ENCODE results near the gene IL1RAPL1. TPM values are rescaled to one million over a fixed set of nuclear protein-coding genes. Genes with fewer than 3 reads are reported as not detected.

The IL1RAPL1 gene
- total and polyA plus RNA-seq, 2 experiments from 2014 or later = 0.18 to 0.49 TPM

GRCh38 chrX:29506729-29507128 lies 919.5 kb downstream of the IL1RAPL1 start:
- H3K27me3 Mint-ChIP-seq (ENCODE audit: insufficient read depth, low read depth, poor library complexity) = peaks cover 1% of the 10 kb centered on the region
- H4K20me1 ChIP-seq (replicated peaks; ENCODE audit: insufficient read depth) = no peaks in the 10 kb centered on the region
- H3K4me3 Mint-ChIP-seq = no peak overlapping the region
- ATAC-seq (no peak), DNase-seq (ENCODE audit: low spot score) (no peak)
- H3F3A ChIP-seq (replicated peaks; ENCODE audit: low read depth) = no peaks in the 10 kb centered on the region
- H3K27me3 ChIP-seq (ENCODE audit: insufficient read depth) = no peaks in the 10 kb centered on the region
- no peak overlapping the region for H2AFZ ChIP-seq
- no peaks in the 10 kb centered on the region for H3K4me1 Mint-ChIP-seq
- no peaks in the 10 kb centered on the region for H3K9me2 ChIP-seq (ENCODE audit: insufficient read depth)
- H3K79me2 ChIP-seq (replicated peaks; ENCODE audit: insufficient read depth) = no peaks in the 10 kb centered on the region
- H3K27ac Mint-ChIP-seq = no peak overlapping the region
- H3K36me3 ChIP-seq (ENCODE audit: insufficient read depth) = no peaks in the 10 kb centered on the region
- no peak overlapping the region for H3K4me2 ChIP-seq
- TF ChIP-seq REST (IDR thresholded peaks at IDR 0.05; ENCODE audit: unreplicated experiment) (no peak), POLR2AphosphoS5 (IDR thresholded peaks at IDR 0.05; ENCODE audit: low read depth) (no peak), NANOG (IDR thresholded peaks at IDR 0.05; ENCODE audit: borderline replicate concordance) (no peak), ZNF114 (CRISPR knock-in tag; IDR thresholded peaks at IDR 0.05) (no peak), JUNB (IDR thresholded peaks at IDR 0.05; ENCODE audit: unreplicated experiment) (no peak), STAT1 (IDR thresholded peaks at IDR 0.05; ENCODE audit: unreplicated experiment) (no peak), EZH2 (IDR thresholded peaks at IDR 0.05; ENCODE audit: low read depth, unreplicated experiment) (no peak), CREB1 (CRISPR knock-in tag; IDR thresholded peaks at IDR 0.05; ENCODE audit: low read depth) (no peak), ZNF331 (CRISPR knock-in tag; IDR thresholded peaks at IDR 0.05; ENCODE audit: low read depth) (no peak), EZH2phosphoT487 (IDR thresholded peaks at IDR 0.05; ENCODE audit: unreplicated experiment) (no peak)
- TF ChIP-seq, protein P1, sequence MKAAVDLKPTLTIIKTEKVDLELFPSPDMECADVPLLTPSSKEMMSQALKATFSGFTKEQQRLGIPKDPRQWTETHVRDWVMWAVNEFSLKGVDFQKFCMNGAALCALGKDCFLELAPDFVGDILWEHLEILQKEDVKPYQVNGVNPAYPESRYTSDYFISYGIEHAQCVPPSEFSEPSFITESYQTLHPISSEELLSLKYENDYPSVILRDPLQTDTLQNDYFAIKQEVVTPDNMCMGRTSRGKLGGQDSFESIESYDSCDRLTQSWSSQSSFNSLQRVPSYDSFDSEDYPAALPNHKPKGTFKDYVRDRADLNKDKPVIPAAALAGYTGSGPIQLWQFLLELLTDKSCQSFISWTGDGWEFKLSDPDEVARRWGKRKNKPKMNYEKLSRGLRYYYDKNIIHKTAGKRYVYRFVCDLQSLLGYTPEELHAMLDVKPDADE (IDR thresholded peaks at IDR 0.05) = no peak
- TF ChIP-seq, protein P2, sequence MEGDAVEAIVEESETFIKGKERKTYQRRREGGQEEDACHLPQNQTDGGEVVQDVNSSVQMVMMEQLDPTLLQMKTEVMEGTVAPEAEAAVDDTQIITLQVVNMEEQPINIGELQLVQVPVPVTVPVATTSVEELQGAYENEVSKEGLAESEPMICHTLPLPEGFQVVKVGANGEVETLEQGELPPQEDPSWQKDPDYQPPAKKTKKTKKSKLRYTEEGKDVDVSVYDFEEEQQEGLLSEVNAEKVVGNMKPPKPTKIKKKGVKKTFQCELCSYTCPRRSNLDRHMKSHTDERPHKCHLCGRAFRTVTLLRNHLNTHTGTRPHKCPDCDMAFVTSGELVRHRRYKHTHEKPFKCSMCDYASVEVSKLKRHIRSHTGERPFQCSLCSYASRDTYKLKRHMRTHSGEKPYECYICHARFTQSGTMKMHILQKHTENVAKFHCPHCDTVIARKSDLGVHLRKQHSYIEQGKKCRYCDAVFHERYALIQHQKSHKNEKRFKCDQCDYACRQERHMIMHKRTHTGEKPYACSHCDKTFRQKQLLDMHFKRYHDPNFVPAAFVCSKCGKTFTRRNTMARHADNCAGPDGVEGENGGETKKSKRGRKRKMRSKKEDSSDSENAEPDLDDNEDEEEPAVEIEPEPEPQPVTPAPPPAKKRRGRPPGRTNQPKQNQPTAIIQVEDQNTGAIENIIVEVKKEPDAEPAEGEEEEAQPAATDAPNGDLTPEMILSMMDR (conservative IDR thresholded peaks at IDR 0.05; ENCODE audit: low read depth in 2 of 2) = no peak
- TF ChIP-seq, protein P3, sequence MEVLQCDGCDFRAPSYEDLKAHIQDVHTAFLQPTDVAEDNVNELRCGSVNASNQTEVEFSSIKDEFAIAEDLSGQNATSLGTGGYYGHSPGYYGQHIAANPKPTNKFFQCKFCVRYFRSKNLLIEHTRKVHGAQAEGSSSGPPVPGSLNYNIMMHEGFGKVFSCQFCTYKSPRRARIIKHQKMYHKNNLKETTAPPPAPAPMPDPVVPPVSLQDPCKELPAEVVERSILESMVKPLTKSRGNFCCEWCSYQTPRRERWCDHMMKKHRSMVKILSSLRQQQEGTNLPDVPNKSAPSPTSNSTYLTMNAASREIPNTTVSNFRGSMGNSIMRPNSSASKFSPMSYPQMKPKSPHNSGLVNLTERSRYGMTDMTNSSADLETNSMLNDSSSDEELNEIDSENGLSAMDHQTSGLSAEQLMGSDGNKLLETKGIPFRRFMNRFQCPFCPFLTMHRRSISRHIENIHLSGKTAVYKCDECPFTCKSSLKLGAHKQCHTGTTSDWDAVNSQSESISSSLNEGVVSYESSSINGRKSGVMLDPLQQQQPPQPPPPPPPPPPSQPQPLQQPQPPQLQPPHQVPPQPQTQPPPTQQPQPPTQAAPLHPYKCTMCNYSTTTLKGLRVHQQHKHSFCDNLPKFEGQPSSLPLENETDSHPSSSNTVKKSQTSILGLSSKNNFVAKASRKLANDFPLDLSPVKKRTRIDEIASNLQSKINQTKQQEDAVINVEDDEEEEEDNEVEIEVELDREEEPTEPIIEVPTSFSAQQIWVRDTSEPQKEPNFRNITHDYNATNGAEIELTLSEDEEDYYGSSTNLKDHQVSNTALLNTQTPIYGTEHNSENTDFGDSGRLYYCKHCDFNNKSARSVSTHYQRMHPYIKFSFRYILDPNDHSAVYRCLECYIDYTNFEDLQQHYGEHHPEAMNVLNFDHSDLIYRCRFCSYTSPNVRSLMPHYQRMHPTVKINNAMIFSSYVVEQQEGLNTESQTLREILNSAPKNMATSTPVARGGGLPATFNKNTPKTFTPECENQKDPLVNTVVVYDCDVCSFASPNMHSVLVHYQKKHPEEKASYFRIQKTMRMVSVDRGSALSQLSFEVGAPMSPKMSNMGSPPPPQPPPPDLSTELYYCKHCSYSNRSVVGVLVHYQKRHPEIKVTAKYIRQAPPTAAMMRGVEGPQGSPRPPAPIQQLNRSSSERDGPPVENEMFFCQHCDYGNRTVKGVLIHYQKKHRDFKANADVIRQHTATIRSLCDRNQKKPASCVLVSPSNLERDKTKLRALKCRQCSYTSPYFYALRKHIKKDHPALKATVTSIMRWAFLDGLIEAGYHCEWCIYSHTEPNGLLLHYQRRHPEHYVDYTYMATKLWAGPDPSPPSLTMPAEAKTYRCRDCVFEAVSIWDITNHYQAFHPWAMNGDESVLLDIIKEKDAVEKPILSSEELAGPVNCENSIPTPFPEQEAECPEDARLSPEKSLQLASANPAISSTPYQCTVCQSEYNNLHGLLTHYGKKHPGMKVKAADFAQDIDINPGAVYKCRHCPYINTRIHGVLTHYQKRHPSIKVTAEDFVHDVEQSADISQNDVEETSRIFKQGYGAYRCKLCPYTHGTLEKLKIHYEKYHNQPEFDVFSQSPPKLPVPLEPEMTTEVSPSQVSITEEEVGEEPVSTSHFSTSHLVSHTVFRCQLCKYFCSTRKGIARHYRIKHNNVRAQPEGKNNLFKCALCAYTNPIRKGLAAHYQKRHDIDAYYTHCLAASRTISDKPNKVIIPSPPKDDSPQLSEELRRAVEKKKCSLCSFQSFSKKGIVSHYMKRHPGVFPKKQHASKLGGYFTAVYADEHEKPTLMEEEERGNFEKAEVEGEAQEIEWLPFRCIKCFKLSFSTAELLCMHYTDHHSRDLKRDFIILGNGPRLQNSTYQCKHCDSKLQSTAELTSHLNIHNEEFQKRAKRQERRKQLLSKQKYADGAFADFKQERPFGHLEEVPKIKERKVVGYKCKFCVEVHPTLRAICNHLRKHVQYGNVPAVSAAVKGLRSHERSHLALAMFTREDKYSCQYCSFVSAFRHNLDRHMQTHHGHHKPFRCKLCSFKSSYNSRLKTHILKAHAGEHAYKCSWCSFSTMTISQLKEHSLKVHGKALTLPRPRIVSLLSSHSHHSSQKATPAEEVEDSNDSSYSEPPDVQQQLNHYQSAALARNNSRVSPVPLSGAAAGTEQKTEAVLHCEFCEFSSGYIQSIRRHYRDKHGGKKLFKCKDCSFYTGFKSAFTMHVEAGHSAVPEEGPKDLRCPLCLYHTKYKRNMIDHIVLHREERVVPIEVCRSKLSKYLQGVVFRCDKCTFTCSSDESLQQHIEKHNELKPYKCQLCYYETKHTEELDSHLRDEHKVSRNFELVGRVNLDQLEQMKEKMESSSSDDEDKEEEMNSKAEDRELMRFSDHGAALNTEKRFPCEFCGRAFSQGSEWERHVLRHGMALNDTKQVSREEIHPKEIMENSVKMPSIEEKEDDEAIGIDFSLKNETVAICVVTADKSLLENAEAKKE (CRISPR knock-in tag; IDR thresholded peaks at IDR 0.05) = no peak
- no peak overlapping the region for H3K27ac ChIP-seq (ENCODE audit: low read depth)
- no peaks in the 10 kb centered on the region for H3K4me1 ChIP-seq (ENCODE audit: insufficient read depth)
- no peak overlapping the region for H3K4me3 ChIP-seq
- H3K9me3 Mint-ChIP-seq = no peaks in the 10 kb centered on the region; the same call in 2 of the 3 replicates
- H3K36me3 Mint-ChIP-seq (ENCODE audit: low read depth) = no peaks in the 10 kb centered on the region

Measured in GM23338 (cell line).